Adrenal gland (tissue), 12 donors: Measurements from ENCODE around the gene NDUFB8. TPM values are rescaled to one million over a fixed set of nuclear protein-coding genes. Genes with fewer than 3 reads are reported as not detected.

ENCODE experiments used
- DNase-seq, 7 donors: peaks; one replicate each; pipeline ENCODE4 v3.0.0-alpha.2; 2019 to 2020
- H3K27ac ChIP-seq, 5 donors: fragments of 200-600 bp; sonication (generic) in 4 of 5; 1 replicate in 3 of 5; 2 replicates in 2 of 5; pipeline versions ENCODE4 v1.5.1 to v1.8.0; 2016 to 2020; ENCODE audit warnings: mild to moderate bottlenecking in 1 of 5
- H3K27me3 ChIP-seq: fragments of 200-600 bp; 2 replicates; pipeline ENCODE4 v1.8.0; 2021
- H3K36me3 ChIP-seq, 2 donors: fragments of 200-600 bp; replicated peaks in 1 of 2; 1 replicate in 1 of 2; 2 replicates in 1 of 2; pipeline versions ENCODE4 v1.5.1 to v1.8.0; 2018 to 2022
- H3K4me1 ChIP-seq, 2 donors: fragments of 200-600 bp; replicated peaks in 1 of 2; 1 replicate in 1 of 2; 2 replicates in 1 of 2; pipeline versions ENCODE4 v1.5.1 to v1.8.0; 2018 to 2021
- H3K4me3 ChIP-seq, 4 donors: fragments of 200-600 bp; sonication (generic) in 3 of 4; one replicate each; pipeline ENCODE4 v1.5.1; 2016 to 2018
- H3K9me3 ChIP-seq, 3 donors: fragments of 200-600 bp; sonication (generic) in 1 of 3; replicated peaks in 1 of 3; 1 replicate in 2 of 3; 2 replicates in 1 of 3; pipeline versions ENCODE4 v1.5.1 to v1.8.0; 2016 to 2021
- CTCF ChIP-seq, 6 experiments: fragments of 450-650 bp in 4 of 6; fragments of 200-600 bp in 2 of 6; sonication (generic) in 1 of 6; IDR thresholded peaks; 1 replicate in 5 of 6; 2 replicates in 1 of 6; pipeline versions ENCODE4 v1.5.1 to v1.8.0; 2016 to 2021; ENCODE audit warnings: antibody characterized with exemption in 6 of 6, mild to moderate bottlenecking in 2 of 6, moderate library complexity in 1 of 6
- POLR2A ChIP-seq, 2 donors: fragments of 450-650 bp; IDR thresholded peaks; one replicate each; pipeline ENCODE4 v1.6.1; 2017; ENCODE audit warnings: antibody characterized with exemption in 2 of 2, mild to moderate bottlenecking in 2 of 2, moderate library complexity in 1 of 2
- WGBS, 4 donors: extraction: QIAGEN DNeasy Blood & Tissue Kit in 2 of 4; methylation state at CpG; one replicate each; pipeline versions ENCODE4 v1.1.5 to v1.1.7; 2013 to 2017; 5-methylcytosine and 5-hydroxymethylcytosine counted together
- intact Hi-C, 2 donors: fragments of 100-400 bp; cut with DNase I; formaldehyde crosslinking; loops; one replicate each; pipeline versions ENCODE4 v1.14.1 to v1.15.0; 2022 to 2023
- polyA plus RNA-seq, 3 donors: library from polyadenylated mRNA; stranded (reverse); fragments of 200-250 nt in 2 of 3; fragments of 350-450 nt in 1 of 3; fragmentation: Illumina TruSeq in 1 of 3; extraction: RNeasy Lipid Tissue Mini Kit (QIAGEN cat#74804) in 1 of 3; gene quantifications; one replicate each; pipeline ENCODE4 v1.2.3, GENCODE V29; 2013 to 2014
- total RNA-seq, 9 donors: library from RNA; depleted of rRNA in 4 of 9; stranded (reverse); fragments of >200 nt in 4 of 9; fragments of 120-200 nt in 1 of 9; fragmentation: NEBNext Ultra II Directional in 1 of 9; extraction: Animal tissue kit (Norgen Biotek cat#: 25700) in 1 of 9; gene quantifications; one replicate each; pipeline versions ENCODE4 v1.1.0 to v1.2.4, GENCODE V29; 2013 to 2023
- donor health status: healthy with polysubstance abuse.
- donor health status: Bipolar disorder and iron deficiency.
- donor health status: DM: yes; HTN: yes; CAD: no.
- donor health status: DM: no; HTN: no; CAD: no.
- donor health status: DM: no; HTN: no; CAD: no.
- donor health status: DM: yes; HTN: yes; CAD: no.

The NDUFB8 gene
- total and polyA plus RNA-seq, 12 donors: 181 to 689 (median 222) TPM

DNA sequence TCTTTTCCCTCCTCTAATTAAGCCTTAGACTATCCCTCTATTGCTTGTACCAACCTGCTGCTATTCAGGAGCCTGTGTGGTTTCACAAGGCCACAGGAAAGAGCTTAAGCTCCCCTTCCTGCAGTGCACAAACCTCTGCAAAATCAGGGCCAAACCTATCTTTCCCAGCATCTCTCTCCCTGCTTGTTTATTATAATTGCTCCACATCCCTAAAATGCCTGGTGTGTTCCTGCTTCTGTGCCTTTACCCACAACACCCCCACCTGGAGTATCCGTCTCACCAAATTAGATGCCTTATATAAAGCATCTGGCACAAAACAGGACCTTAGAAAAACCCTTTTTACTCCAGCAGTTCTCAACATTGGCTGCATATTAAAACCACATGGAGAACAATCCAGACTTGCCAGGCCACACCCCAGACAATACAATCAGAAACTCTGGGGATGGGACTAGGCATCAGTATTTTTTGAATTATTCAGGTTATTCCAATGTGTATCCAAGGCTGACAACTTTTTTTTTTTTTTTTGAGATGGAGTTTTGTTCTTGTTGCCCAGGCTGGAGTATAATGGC is 26.7 kb downstream of the NDUFB8 start:
- peaks cover 0 to 6% of the 10 kb centered on the region in 2 donors for H3K4me1 ChIP-seq
- no peaks in the 10 kb centered on the region for H3K9me3 ChIP-seq
- no peak overlapping the region for H3K27ac ChIP-seq
- TF ChIP-seq CTCF (IDR thresholded peaks at IDR 0.05) (no peak), POLR2A (IDR thresholded peaks at IDR 0.05) (no peak)
- DNase-seq: no peak
- peaks cover 0 to 15% of the 10 kb centered on the region in 2 donors for H3K36me3 ChIP-seq
- H3K27me3 ChIP-seq: no peaks in the 10 kb centered on the region
- 83 to 94% (median 88%) methylated on average over 1 of the region's 1 CpG for WGBS, 4 donors
- H3K4me3 ChIP-seq: no peak overlapping the region
- intact Hi-C loops: no loop called here

DNA sequence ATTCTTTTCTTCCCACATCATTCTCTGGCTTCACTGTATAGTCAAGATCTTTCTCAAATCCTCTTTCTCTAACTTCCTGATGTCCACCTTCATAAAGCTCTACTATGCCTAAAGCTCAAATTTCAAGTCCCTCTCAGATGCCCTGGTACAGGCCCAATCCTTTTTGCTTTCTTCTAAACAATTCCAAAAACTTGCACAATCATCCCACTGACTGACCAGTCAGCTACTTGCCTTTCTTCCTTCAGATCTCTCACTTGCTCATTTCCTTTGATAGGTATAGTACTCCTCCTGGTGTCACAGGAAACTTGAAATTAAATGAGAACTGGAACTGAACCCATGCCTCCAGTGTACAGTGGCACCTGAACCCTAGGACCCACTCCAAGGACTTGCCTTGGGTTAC is 28.2 kb downstream of the NDUFB8 start:
- intact Hi-C loops: no loop called here
- Histone ChIP-seq H3K9me3 (no peaks in the 10 kb centered on the region), H3K27ac (no peak overlapping the region), H3K36me3 (peaks cover 0 to 19% of the 10 kb centered on the region in 2 donors), H3K4me1 (peaks cover 0 to 6% of the 10 kb centered on the region in 2 donors), H3K27me3 (no peaks in the 10 kb centered on the region), H3K4me3 (no peak overlapping the region)
- TF ChIP-seq CTCF (IDR thresholded peaks at IDR 0.05) (no peak), POLR2A (IDR thresholded peaks at IDR 0.05) (no peak)
- DNase-seq: no peak

DNA sequence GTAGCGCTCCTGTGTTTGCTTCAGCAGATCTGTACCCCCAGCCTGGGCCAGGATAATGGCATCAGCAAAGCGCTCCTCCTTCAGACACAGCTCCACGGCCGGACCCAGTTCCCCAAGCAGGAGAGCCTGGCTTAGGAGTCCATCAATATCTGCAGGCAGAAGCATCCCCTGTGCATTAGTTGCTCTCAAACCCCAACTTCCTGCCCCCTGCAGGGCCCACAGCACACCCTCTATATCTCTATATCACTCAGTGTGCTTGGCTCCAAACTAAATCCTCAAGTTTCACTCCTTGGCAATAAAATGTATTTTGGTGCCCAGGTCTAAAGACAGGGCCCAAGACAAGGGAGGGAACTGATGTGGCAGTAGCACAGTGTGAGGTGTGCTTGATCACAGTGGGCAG is 31.6 kb downstream of the NDUFB8 start:
- H3K27me3 ChIP-seq: no peaks in the 10 kb centered on the region
- no peak overlapping the region for H3K27ac ChIP-seq
- WGBS, 4 donors: 95 to 98% (median 96%) methylated on average over 4 of the region's 4 CpGs
- no peaks in the 10 kb centered on the region for H3K9me3 ChIP-seq
- no peak overlapping the region for H3K4me3 ChIP-seq
- intact Hi-C loops: no loop called here
- H3K4me1 ChIP-seq: no peaks in the 10 kb centered on the region
- H3K36me3 ChIP-seq: peaks cover 0 to 29% of the 10 kb centered on the region in 2 donors
- no peak for DNase-seq
- TF ChIP-seq POLR2A (IDR thresholded peaks at IDR 0.05) (no peak), CTCF (IDR thresholded peaks at IDR 0.05) (no peak)

GRCh38 chr10:100496567-100496966 is 33.1 kb downstream of the NDUFB8 start:
- H3K4me3 ChIP-seq: no peak overlapping the region
- intact Hi-C loops: no loop called here
- 86 to 98% (median 93%) methylated on average over 2 of the region's 2 CpGs for WGBS, 4 donors
- H3K27me3 ChIP-seq: no peaks in the 10 kb centered on the region
- no peak overlapping the region for H3K27ac ChIP-seq
- DNase-seq: no peak
- no peaks in the 10 kb centered on the region for H3K9me3 ChIP-seq
- peaks cover 0 to 20% of the 10 kb centered on the region in 2 donors for H3K36me3 ChIP-seq
- TF ChIP-seq POLR2A (IDR thresholded peaks at IDR 0.05): no peak
- TF ChIP-seq CTCF (IDR thresholded peaks at IDR 0.05): no peak
- H3K4me1 ChIP-seq: no peaks in the 10 kb centered on the region
